ENCODE results near the gene PDX1.

Gene PDX1

DNA sequence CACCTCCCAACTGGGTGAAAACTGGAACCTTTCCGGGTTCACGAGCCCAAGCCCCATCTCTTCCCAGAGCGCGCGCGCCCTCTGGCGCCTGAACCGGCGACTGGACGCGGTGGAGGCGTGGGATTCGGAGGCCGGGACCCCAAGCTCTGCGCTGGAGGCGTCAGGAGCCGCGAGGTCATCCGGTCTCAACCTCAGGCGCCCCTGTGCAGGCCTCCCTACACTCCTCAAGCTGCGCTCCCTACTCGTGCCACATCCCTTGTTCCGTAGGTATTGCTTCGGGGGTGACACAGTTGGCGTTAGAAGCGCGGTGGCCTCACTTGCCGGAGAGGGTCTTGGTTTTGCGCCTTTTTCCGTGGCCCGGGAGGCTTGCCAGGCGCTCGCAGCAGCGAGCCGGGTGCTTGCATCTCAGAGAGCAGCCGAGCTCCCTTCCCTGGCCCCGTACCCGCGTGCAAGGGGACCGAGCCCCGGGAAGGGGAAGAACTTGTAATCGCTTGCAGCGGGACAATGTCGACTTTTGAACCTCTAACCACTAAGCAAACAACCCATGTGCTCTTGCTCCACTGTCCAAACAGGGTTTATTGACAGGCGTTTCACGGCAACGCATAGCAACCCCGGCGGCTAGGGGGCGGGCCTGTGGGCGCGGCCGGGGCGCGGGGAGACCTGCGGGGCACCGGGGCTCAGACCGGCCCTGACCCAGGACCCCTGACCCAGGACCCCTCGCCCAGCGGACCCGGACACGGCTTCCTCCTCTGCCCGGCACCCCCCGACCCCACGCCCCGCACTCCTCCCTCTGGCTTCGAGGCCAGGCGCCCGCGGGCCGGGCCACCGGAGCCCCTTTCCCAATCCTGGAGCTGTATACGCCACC, 40.8 kb downstream of the PDX1 start:
- Histone ChIP-seq H3K4me3 (ENCODE audit: insufficient read depth, low read length, poor library complexity, severe bottlenecking) (no peak overlapping the region), H4K20me1 (ENCODE audit: low read depth, low read length) (no peaks in the 10 kb centered on the region), H3K9ac (ENCODE audit: low read length) (no peak overlapping the region), H3K79me2 (ENCODE audit: insufficient read depth, low read length) (no peaks in the 10 kb centered on the region), H3K9me2 (replicated peaks; ENCODE audit: insufficient read depth, low read length) (no peaks in the 10 kb centered on the region), H3K27me3 (ENCODE audit: low read length) (no peaks in the 10 kb centered on the region), H3K27ac (ENCODE audit: low read depth, low read length) (no peak overlapping the region), H2AFZ (ENCODE audit: low read depth, low read length, severe bottlenecking) (no peak overlapping the region), H3K4me2 (ENCODE audit: low read depth, low read length, poor library complexity, severe bottlenecking) (no peak overlapping the region), H3F3A (ENCODE audit: insufficient read depth) (no peaks in the 10 kb centered on the region), H3K36me3 (ENCODE audit: low read length) (no peaks in the 10 kb centered on the region), H3K9me3 (ENCODE audit: insufficient read depth, low read length) (no peaks in the 10 kb centered on the region)
- TF ChIP-seq EZH2phosphoT487 (conservative IDR thresholded peaks at IDR 0.05; ENCODE audit: low read length), result no peak
- TF ChIP-seq, protein P1, sequence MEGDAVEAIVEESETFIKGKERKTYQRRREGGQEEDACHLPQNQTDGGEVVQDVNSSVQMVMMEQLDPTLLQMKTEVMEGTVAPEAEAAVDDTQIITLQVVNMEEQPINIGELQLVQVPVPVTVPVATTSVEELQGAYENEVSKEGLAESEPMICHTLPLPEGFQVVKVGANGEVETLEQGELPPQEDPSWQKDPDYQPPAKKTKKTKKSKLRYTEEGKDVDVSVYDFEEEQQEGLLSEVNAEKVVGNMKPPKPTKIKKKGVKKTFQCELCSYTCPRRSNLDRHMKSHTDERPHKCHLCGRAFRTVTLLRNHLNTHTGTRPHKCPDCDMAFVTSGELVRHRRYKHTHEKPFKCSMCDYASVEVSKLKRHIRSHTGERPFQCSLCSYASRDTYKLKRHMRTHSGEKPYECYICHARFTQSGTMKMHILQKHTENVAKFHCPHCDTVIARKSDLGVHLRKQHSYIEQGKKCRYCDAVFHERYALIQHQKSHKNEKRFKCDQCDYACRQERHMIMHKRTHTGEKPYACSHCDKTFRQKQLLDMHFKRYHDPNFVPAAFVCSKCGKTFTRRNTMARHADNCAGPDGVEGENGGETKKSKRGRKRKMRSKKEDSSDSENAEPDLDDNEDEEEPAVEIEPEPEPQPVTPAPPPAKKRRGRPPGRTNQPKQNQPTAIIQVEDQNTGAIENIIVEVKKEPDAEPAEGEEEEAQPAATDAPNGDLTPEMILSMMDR (IDR thresholded peaks at IDR 0.05; ENCODE audit: insufficient read depth, low read length, poor library complexity, severe bottlenecking), result no peak

DNA sequence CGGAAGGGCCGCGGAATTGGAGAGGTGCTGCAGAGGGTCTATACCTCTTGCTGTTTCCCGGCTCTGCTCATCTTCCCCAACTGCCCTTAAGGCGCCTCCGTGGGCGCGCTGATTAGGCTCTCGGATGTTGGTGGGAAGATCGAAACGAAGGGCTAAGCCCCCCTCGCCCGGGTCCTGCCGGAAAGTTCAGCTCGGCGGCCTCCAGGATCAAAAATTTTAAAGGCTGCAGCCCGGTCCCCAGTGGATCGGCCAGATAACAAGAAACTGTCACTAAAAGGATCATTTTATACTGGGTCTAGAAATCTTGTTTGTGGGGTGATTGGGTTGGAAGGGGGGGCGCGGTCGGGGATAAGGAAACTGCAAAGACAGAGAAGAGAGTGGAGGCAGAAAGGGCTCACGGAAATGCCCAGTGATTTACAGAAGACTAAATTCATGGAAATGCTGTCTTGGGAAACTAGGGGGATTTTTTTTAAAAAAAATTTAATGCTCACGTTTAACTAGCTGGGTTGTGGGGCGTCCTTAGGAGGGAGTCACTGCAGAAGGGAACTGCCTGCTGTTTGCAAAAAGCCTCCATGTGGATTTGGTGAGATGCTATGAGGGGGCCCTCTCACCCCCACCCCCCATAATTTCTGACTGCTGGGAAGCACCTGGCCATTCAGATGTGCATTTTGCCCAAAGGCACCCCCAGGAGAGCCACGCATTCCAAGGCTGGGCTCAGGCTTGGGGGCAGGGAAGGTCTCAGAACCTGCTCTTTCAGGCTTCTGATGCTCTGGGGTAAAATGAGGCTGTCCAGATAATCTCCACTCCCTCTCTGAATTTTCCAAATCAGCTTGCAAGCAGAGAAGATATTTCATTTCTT, 41.7 kb downstream of the PDX1 start:
- TF ChIP-seq, protein P1 (IDR thresholded peaks at IDR 0.05; ENCODE audit: insufficient read depth, low read length, poor library complexity, severe bottlenecking), result no peak
- TF ChIP-seq EZH2phosphoT487 (conservative IDR thresholded peaks at IDR 0.05; ENCODE audit: low read length), result no peak
- Histone ChIP-seq H3K4me3 (ENCODE audit: insufficient read depth, low read length, poor library complexity, severe bottlenecking) (no peak overlapping the region), H4K20me1 (ENCODE audit: low read depth, low read length) (no peaks in the 10 kb centered on the region), H3F3A (ENCODE audit: insufficient read depth) (no peaks in the 10 kb centered on the region), H3K9me3 (ENCODE audit: insufficient read depth, low read length) (no peaks in the 10 kb centered on the region), H3K27ac (ENCODE audit: low read depth, low read length) (no peak overlapping the region), H3K27me3 (ENCODE audit: low read length) (no peaks in the 10 kb centered on the region), H3K9ac (ENCODE audit: low read length) (no peak overlapping the region), H3K79me2 (ENCODE audit: insufficient read depth, low read length) (no peaks in the 10 kb centered on the region), H3K9me2 (replicated peaks; ENCODE audit: insufficient read depth, low read length) (no peaks in the 10 kb centered on the region), H3K4me2 (ENCODE audit: low read depth, low read length, poor library complexity, severe bottlenecking) (no peak overlapping the region), H2AFZ (ENCODE audit: low read depth, low read length, severe bottlenecking) (no peak overlapping the region), H3K36me3 (ENCODE audit: low read length) (no peaks in the 10 kb centered on the region)

DNA sequence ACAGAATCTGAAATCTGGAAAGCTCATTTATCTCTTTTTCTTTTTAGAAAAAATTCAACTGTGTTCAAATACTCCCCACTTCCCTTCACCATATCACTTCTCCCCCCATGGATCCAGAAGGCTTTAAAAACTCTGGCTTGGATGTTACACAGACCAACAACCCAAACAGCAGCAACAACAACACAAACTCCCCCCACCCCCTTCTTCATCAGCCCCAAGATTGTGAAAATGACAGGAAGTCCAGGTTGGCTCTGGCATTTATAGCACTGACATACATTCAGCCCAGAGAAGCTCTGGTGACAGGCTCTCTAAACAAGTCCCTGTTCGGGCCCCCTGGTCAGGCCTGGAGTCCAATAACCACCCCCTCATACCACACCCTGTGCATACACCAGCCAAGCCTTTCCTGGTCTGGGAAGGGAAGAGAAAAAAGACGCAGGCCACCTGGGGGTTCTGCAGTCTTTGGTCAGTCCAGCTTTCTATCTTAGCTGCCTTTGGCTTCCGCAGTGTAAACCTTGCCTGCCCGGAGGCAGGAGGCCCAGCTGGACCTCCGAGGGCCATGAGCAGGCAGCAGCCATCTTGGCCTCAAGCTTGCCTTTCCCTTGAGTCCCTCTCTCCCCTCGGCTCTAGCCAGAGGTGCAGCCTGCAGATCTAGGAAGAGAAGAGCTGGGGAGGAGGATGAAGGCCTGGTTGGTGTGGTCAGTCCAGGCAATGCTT, 42.5 kb downstream of the PDX1 start:
- Histone ChIP-seq H3K9ac (ENCODE audit: low read length) (no peak overlapping the region), H3K9me3 (ENCODE audit: insufficient read depth, low read length) (no peaks in the 10 kb centered on the region), H2AFZ (ENCODE audit: low read depth, low read length, severe bottlenecking) (no peak overlapping the region), H3F3A (ENCODE audit: insufficient read depth) (no peaks in the 10 kb centered on the region), H4K20me1 (ENCODE audit: low read depth, low read length) (no peaks in the 10 kb centered on the region), H3K4me2 (ENCODE audit: low read depth, low read length, poor library complexity, severe bottlenecking) (no peak overlapping the region), H3K36me3 (ENCODE audit: low read length) (no peaks in the 10 kb centered on the region), H3K27me3 (ENCODE audit: low read length) (no peaks in the 10 kb centered on the region), H3K4me3 (ENCODE audit: insufficient read depth, low read length, poor library complexity, severe bottlenecking) (no peak overlapping the region), H3K79me2 (ENCODE audit: insufficient read depth, low read length) (no peaks in the 10 kb centered on the region), H3K27ac (ENCODE audit: low read depth, low read length) (no peak overlapping the region), H3K9me2 (replicated peaks; ENCODE audit: insufficient read depth, low read length) (no peaks in the 10 kb centered on the region)
- no peak for TF ChIP-seq EZH2phosphoT487 (conservative IDR thresholded peaks at IDR 0.05; ENCODE audit: low read length)
- TF ChIP-seq, protein P1 (IDR thresholded peaks at IDR 0.05; ENCODE audit: insufficient read depth, low read length, poor library complexity, severe bottlenecking), result no peak

Data from SU-DHL-6 (cell line).